ENCODE measurements around the gene ADORA2B.

The ADORA2B gene

GRCh38 chr17:15915961-15916360 lies 29.0 kb upstream of the ADORA2B start:
- TF ChIP-seq MAX (IDR thresholded peaks at IDR 0.05) (no peak), YY1 (IDR thresholded peaks at IDR 0.05; ENCODE audit: low read depth) (no peak), CREB1 (IDR thresholded peaks at IDR 0.05; ENCODE audit: low read depth) (no peak), USF1 (IDR thresholded peaks at IDR 0.05) (no peak), TEAD4 (IDR thresholded peaks at IDR 0.05) (no peak)

- TF ChIP-seq EGR1 (IDR thresholded peaks at IDR 0.05) (no peak), NFIC (IDR thresholded peaks at IDR 0.05) (no peak), TAF1 (IDR thresholded peaks at IDR 0.05; ENCODE audit: low read depth) (no peak), CREB1 (IDR thresholded peaks at IDR 0.05; ENCODE audit: low read depth) (no peak), EP300 (IDR thresholded peaks at IDR 0.05; ENCODE audit: borderline replicate concordance) (no peak), TCF12 (IDR thresholded peaks at IDR 0.05; ENCODE audit: low read depth) (no peak)
These were observed 27.9 kb upstream of the ADORA2B start for GRCh38 chr17:15917021-15917437.

- no peak for TF ChIP-seq TAF1 (IDR thresholded peaks at IDR 0.05; ENCODE audit: low read depth)
- no peak for TF ChIP-seq YY1 (IDR thresholded peaks at IDR 0.05; ENCODE audit: low read depth)
- no peak for TF ChIP-seq NFIC (IDR thresholded peaks at IDR 0.05)
- no peak for TF ChIP-seq EP300 (IDR thresholded peaks at IDR 0.05; ENCODE audit: borderline replicate concordance)
- TF ChIP-seq CEBPB (IDR thresholded peaks at IDR 0.05) = no peak
- no peak for TF ChIP-seq USF1 (IDR thresholded peaks at IDR 0.05)
- no peak for TF ChIP-seq MAX (IDR thresholded peaks at IDR 0.05)
- TF ChIP-seq FOXM1 (IDR thresholded peaks at IDR 0.05; ENCODE audit: borderline replicate concordance, low read depth) = no peak
- TF ChIP-seq ZBTB7A (IDR thresholded peaks at IDR 0.05; ENCODE audit: low read depth) = no peak
These were observed 27.4 kb upstream of the ADORA2B start for GRCh38 chr17:15917438-15918027.

- no peak for TF ChIP-seq NFIC (IDR thresholded peaks at IDR 0.05)
- no peak for TF ChIP-seq EP300 (IDR thresholded peaks at IDR 0.05; ENCODE audit: borderline replicate concordance)
- TF ChIP-seq EGR1 (IDR thresholded peaks at IDR 0.05) = no peak
- no peak for TF ChIP-seq FOXM1 (IDR thresholded peaks at IDR 0.05; ENCODE audit: borderline replicate concordance, low read depth)
- TF ChIP-seq ZBTB7A (IDR thresholded peaks at IDR 0.05; ENCODE audit: low read depth) = no peak
- no peak for TF ChIP-seq TAF1 (IDR thresholded peaks at IDR 0.05; ENCODE audit: low read depth)
- TF ChIP-seq TEAD4 (IDR thresholded peaks at IDR 0.05) = no peak
- TF ChIP-seq REST (IDR thresholded peaks at IDR 0.05; ENCODE audit: low read depth) = no peak
- no peak for TF ChIP-seq CEBPB (IDR thresholded peaks at IDR 0.05)
These were observed 26.7 kb upstream of the ADORA2B start for GRCh38 chr17:15918261-15918660.

- no peak for TF ChIP-seq TCF12 (IDR thresholded peaks at IDR 0.05; ENCODE audit: low read depth)
- TF ChIP-seq ZBTB7A (IDR thresholded peaks at IDR 0.05; ENCODE audit: low read depth) = 0 out of 2 replicates have a peak, but pooled peaks have one; percentile 14
- no peak for TF ChIP-seq YY1 (IDR thresholded peaks at IDR 0.05; ENCODE audit: low read depth)
- no peak for TF ChIP-seq NFIC (IDR thresholded peaks at IDR 0.05)
These were observed 26.2 kb upstream of the ADORA2B start for GRCh38 chr17:15918661-15919259.

GRCh38 chr17:15919466-15919865 lies 25.5 kb upstream of the ADORA2B start:
- no peak for TF ChIP-seq REST (IDR thresholded peaks at IDR 0.05; ENCODE audit: low read depth)
- no peak for TF ChIP-seq USF1 (IDR thresholded peaks at IDR 0.05)
- no peak for TF ChIP-seq FOXM1 (IDR thresholded peaks at IDR 0.05; ENCODE audit: borderline replicate concordance, low read depth)
- no peak for TF ChIP-seq RAD21 (IDR thresholded peaks at IDR 0.05; ENCODE audit: low read depth)
- TF ChIP-seq ZBTB7A (IDR thresholded peaks at IDR 0.05; ENCODE audit: low read depth) = no peak
- no peak for TF ChIP-seq CREB1 (IDR thresholded peaks at IDR 0.05; ENCODE audit: low read depth)
- no peak for TF ChIP-seq TCF12 (IDR thresholded peaks at IDR 0.05; ENCODE audit: low read depth)
- TF ChIP-seq NFIC (IDR thresholded peaks at IDR 0.05) = no peak

All from Ishikawa (cell line).